Measurements from ENCODE around the gene SBSN. TPM values are rescaled to one million over a fixed set of nuclear protein-coding genes. Genes with fewer than 3 reads are reported as not detected.

SBSN gene
- total RNA-seq, 2 donors from 2014 or later = not detected

DNA sequence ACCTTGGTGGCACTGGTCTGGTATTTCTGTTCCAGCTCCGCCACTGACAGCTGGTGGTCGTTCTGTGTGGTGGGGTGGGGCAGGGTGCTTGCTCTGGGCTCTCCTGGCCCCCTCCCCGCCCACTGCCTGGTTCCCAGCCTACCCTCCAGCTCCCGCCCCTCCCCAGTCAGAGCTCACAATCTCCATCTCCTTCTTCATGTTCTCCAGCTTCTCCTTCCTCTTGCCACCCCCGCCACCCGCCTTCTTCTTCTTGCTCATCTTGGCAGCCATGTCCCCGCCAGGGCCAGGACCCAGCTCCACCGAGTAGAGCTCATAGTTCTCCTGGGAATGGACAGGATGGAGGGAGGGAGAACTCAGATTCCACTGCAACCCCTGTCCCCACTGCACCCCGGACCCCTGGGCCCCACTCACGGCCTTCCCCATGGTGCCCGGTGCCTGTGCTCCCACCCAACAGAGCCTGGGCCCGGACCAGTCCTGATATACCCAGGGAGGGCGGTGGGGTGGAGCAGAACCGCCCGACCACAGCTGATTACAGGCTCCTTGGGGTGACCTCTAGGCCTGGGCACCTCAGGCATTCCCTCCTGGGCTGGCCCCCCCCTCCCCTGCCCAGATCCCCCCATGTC lies 35.2 kb upstream of the SBSN start, which contains the start of gene ATP4A:
TSS of gene ATP4A (minus strand) at position 452 of the 623 bp plus-strand sequence. CDS start at position 423, 29 bp downstream.
- Histone ChIP-seq H3K9me3 (no peaks in the 10 kb centered on the region), H3K27me3 (peaks cover 0 to 5% of the 10 kb centered on the region in 2 donors), H3K36me3 (no peaks in the 10 kb centered on the region), H3K27ac (no peak within 1 kb of the TSS), H3K4me1 (peaks cover 0 to 3% of the 10 kb centered on the region in 2 donors), H3K4me3 (no peak within 1 kb of the TSS)
- no peak for DNase-seq (ENCODE audit: low spot score)
- TF ChIP-seq CTCF (IDR thresholded peaks at IDR 0.05) = no peak

DNA sequence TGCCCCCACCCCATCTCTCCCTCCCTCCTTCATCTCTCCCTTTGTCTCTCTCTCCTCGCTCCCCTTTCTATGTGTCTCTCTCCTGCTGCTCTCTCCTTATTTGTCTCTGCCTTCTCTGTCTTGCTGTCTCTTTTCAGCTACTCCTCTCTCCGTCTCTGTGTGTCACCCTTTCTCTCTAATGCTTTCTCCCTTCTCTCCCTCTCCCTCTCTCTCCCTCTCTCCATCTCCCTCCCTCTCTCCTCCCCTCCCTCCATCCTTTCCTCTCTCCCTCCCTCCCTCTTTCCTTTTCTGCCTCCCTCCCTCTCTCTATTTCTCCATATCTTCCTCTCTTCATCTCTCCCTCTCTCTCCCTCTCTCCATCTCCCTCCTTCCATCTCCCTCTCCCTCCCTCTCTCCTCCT lies 34.7 kb upstream of the SBSN start:
- H3K9me3 ChIP-seq = no peaks in the 10 kb centered on the region
- no peak for DNase-seq (ENCODE audit: low spot score)

DNA sequence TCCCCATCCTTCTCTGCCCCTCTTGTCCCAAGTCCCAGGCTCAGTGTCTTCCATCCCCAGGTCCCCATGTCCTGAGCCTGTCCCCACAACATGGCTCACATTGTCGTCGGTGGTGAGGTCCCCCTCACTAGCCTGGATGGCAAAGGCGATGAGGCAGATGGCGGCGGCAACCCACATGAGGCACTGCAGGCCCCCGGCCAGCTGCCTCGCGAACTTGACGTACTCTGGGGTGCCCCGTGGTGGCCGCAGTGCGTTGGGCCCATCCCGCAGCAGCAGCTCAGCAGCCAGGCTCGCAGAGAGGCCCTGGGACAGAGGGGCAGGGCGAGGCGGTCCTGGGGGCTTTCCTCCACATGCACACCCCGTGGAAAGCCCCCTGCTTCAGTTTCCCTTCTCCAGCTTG lies 34.2 kb upstream of the SBSN start:
- H3K4me3 ChIP-seq = no peak overlapping the region
- peaks cover 0 to 9% of the 10 kb centered on the region in 2 donors for H3K27me3 ChIP-seq
- H3K36me3 ChIP-seq = no peaks in the 10 kb centered on the region
- no peak overlapping the region for H3K27ac ChIP-seq
- DNase-seq (ENCODE audit: low spot score) = no peak
- H3K9me3 ChIP-seq = no peaks in the 10 kb centered on the region
- TF ChIP-seq CTCF (IDR thresholded peaks at IDR 0.05) = no peak
- H3K4me1 ChIP-seq = peaks cover 0 to 13% of the 10 kb centered on the region in 2 donors

More for the DNA sequence above, 34.7 kb upstream of the SBSN start:
- Histone ChIP-seq H3K4me3 (no peak overlapping the region), H3K27me3 (peaks cover 0 to 9% of the 10 kb centered on the region in 2 donors), H3K4me1 (peaks cover 0 to 9% of the 10 kb centered on the region in 2 donors), H3K36me3 (no peaks in the 10 kb centered on the region), H3K27ac (no peak overlapping the region)
- no peak for TF ChIP-seq CTCF (IDR thresholded peaks at IDR 0.05)

DNA sequence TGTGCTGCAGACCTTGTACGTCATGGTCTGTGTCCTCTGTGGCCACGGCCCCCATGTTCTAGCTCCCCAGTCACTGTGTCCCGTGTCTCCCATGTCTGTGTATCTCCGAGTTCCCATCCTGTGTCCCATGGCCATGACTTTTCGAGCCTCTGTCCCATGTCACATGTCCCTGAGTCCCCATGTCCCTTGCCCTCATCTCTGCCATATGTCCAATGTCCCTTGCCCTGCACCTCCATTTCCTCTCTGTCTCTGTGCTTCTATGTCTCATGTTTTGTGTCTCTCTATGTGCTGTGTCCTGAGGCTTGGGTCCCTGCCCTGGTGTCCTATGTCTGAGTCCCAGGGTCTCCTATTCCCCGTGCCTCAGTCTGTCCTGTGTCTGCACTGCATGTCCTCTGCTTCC lies 33.3 kb upstream of the SBSN start:
- Histone ChIP-seq H3K9me3 (no peaks in the 10 kb centered on the region), H3K36me3 (no peaks in the 10 kb centered on the region), H3K27me3 (peaks cover 0 to 9% of the 10 kb centered on the region in 2 donors), H3K4me3 (no peak overlapping the region), H3K27ac (no peak overlapping the region), H3K4me1 (peaks cover 0 to 14% of the 10 kb centered on the region in 2 donors)
- no peak for DNase-seq (ENCODE audit: low spot score)
- no peak for TF ChIP-seq CTCF (IDR thresholded peaks at IDR 0.05)

DNA sequence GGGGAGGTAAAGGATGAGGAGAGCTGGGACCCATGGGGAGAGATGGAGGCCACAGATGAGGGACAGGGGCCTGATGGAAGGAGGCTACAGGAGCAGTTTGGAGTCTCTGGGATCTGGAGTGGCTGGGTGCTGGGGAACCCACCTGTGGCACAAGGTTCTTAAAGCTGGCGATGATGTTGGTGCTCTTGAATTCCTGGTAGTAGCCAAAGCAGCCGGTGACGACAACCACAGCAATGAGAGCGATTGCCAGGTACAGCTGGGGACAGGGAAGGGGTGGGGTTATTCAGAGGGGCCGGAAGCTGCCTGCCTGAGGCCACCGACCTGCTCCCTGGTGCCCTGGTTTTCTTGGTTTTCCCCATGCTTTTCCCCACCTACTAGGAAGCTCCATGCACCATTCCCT lies 32.6 kb upstream of the SBSN start:
- Histone ChIP-seq H3K4me1 (peaks cover 0 to 14% of the 10 kb centered on the region in 2 donors), H3K27me3 (peaks cover 0 to 9% of the 10 kb centered on the region in 2 donors), H3K27ac (no peak overlapping the region), H3K4me3 (no peak overlapping the region), H3K36me3 (no peaks in the 10 kb centered on the region), H3K9me3 (no peaks in the 10 kb centered on the region)
- TF ChIP-seq CTCF (IDR thresholded peaks at IDR 0.05) = no peak
- no peak for DNase-seq (ENCODE audit: low spot score)

DNA sequence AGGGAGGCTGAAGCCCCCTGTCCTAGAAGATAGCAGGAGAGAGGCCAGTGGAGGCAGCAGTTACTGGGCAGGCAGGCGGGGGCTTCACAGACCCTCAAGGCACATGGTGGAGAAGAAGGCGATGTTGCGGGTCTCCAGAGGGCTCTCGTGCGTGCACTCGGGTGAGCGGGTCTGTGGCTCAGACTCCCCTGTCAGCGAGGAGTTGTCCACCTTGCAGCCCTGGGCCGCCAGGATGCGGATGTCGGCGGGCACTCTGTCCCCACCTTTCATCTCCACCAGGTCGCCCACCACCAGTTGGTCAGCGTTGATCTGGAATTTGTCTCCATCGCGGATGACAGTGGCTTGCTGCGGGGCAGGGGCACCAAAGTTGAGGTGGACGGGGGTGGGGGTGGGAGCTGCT lies 32.2 kb upstream of the SBSN start:
- H3K4me1 ChIP-seq = peaks cover 0 to 14% of the 10 kb centered on the region in 2 donors
- no peak for DNase-seq (ENCODE audit: low spot score)
- peaks cover 0 to 9% of the 10 kb centered on the region in 2 donors for H3K27me3 ChIP-seq
- no peaks in the 10 kb centered on the region for H3K36me3 ChIP-seq
- no peak for TF ChIP-seq CTCF (IDR thresholded peaks at IDR 0.05)
- no peak overlapping the region for H3K4me3 ChIP-seq
- no peak overlapping the region for H3K27ac ChIP-seq
- H3K9me3 ChIP-seq = no peaks in the 10 kb centered on the region
